H9 (cell line): ENCODE results near the gene AGTPBP1. TPM values are rescaled to one million over a fixed set of nuclear protein-coding genes. Genes with fewer than 3 reads are reported as not detected.

Experiments
- DNase-seq: peaks from one replicate; pipeline ENCODE4 v3.0.0-alpha.2; 2017
- H2AFZ ChIP-seq: one replicate; pipeline ENCODE4 v1.6.1; 2013; ENCODE audit warnings: mild to moderate bottlenecking, low read length, control low read depth, moderate library complexity
- H2AK5ac ChIP-seq: 2 replicates; pipeline ENCODE4 v1.6.1; 2013; ENCODE audit warnings: low read length, control low read depth, mixed read lengths; ENCODE audit not compliant: insufficient read length
- H2BK120ac ChIP-seq: one replicate; pipeline ENCODE4 v1.6.1; 2013; ENCODE audit warnings: low read depth, mild to moderate bottlenecking, low read length, control low read depth, inconsistent platforms; ENCODE audit not compliant: poor library complexity, severe bottlenecking
- H2BK12ac ChIP-seq: 2 replicates; pipeline ENCODE4 v1.6.1; 2013; ENCODE audit warnings: low read length, control low read depth, mixed read lengths, low read depth; ENCODE audit not compliant: insufficient read length
- H2BK15ac ChIP-seq: 2 replicates; pipeline ENCODE4 v1.6.1; 2013; ENCODE audit warnings: low read depth, low read length, control low read depth
- H2BK20ac ChIP-seq: one replicate; pipeline ENCODE4 v1.6.1; 2013; ENCODE audit warnings: low read depth, mild to moderate bottlenecking, low read length, control low read depth, inconsistent platforms; ENCODE audit not compliant: poor library complexity, severe bottlenecking
- H2BK5ac ChIP-seq: 2 replicates; pipeline ENCODE4 v1.6.1; 2013; ENCODE audit warnings: low read length, control low read depth, mixed read lengths; ENCODE audit not compliant: insufficient read length
- H3K14ac ChIP-seq: 2 replicates; pipeline ENCODE4 v1.6.1; 2013; ENCODE audit warnings: low read length, control low read depth; ENCODE audit not compliant: insufficient read depth
- H3K18ac ChIP-seq: 2 replicates; pipeline ENCODE4 v1.6.1; 2013; ENCODE audit warnings: low read depth, mild to moderate bottlenecking, mixed read lengths, low read length, control low read depth; ENCODE audit not compliant: insufficient read length
- H3K23ac ChIP-seq: 2 replicates; pipeline ENCODE4 v1.6.1; 2013; ENCODE audit warnings: low read length, control low read depth, mixed read lengths, low read depth; ENCODE audit not compliant: insufficient read length
- H3K23me2 ChIP-seq: 2 replicates; pipeline ENCODE4 v1.6.1; 2013; ENCODE audit warnings: low read depth, mild to moderate bottlenecking, mixed read lengths, low read length, control low read depth; ENCODE audit not compliant: insufficient read length, poor library complexity, severe bottlenecking
- H3K27ac ChIP-seq: 2 replicates; pipeline ENCODE4 v1.5.1; 2013; ENCODE audit warnings: low read length, control low read depth, mixed read lengths, low read depth; ENCODE audit not compliant: insufficient read length
- H3K27me3 ChIP-seq: 2 replicates; pipeline ENCODE4 v1.6.1; 2013; ENCODE audit warnings: low read length, control low read depth, inconsistent platforms; ENCODE audit not compliant: insufficient read depth
- H3K4ac ChIP-seq: 2 replicates; pipeline ENCODE4 v1.6.1; 2013; ENCODE audit warnings: low read depth, mild to moderate bottlenecking, control low read depth, inconsistent platforms, low read length, moderate library complexity
- H3K4me1 ChIP-seq: 2 replicates; pipeline ENCODE4 v1.6.1; 2013; ENCODE audit warnings: low read length, control low read depth, inconsistent platforms; ENCODE audit not compliant: insufficient read depth
- H3K4me2 ChIP-seq: 2 replicates; pipeline ENCODE4 v1.6.1; 2013; ENCODE audit warnings: low read length, control low read depth, mixed read lengths; ENCODE audit not compliant: insufficient read length, insufficient read depth
- H3K56ac ChIP-seq: 2 replicates; pipeline ENCODE4 v1.6.1; 2013; ENCODE audit warnings: low read depth, mild to moderate bottlenecking, mixed read lengths, low read length, control low read depth; ENCODE audit not compliant: insufficient read length
- H3K79me1 ChIP-seq: 2 replicates; pipeline ENCODE4 v1.6.1; 2013; ENCODE audit warnings: low read depth, mild to moderate bottlenecking, moderate library complexity, low read length, control low read depth, inconsistent platforms; ENCODE audit not compliant: insufficient read depth, poor library complexity, severe bottlenecking
- H3K79me2 ChIP-seq: 2 replicates; pipeline ENCODE4 v1.6.1; 2013; ENCODE audit warnings: low read length, control low read depth, inconsistent platforms; ENCODE audit not compliant: insufficient read depth
- H3K9ac ChIP-seq: 2 replicates; pipeline ENCODE4 v1.6.1; 2013; ENCODE audit warnings: low read length, control low read depth, mixed read lengths; ENCODE audit not compliant: insufficient read length; ENCODE audit errors: extremely low read depth
- H3K9me3 ChIP-seq: one replicate; pipeline ENCODE4 v1.6.1; 2013; ENCODE audit warnings: low read depth, low read length, inconsistent platforms; ENCODE audit not compliant: control insufficient read depth
- H3T11ph ChIP-seq: one replicate; pipeline ENCODE4 v1.6.1; 2013; ENCODE audit warnings: mild to moderate bottlenecking, low read length, control low read depth, inconsistent platforms
- H4K20me1 ChIP-seq: one replicate; pipeline ENCODE4 v1.6.1; 2013; ENCODE audit not compliant: control insufficient read depth, insufficient read length, insufficient read depth
- H4K5ac ChIP-seq: 2 replicates; pipeline ENCODE4 v1.6.1; 2013; ENCODE audit warnings: low read depth, mild to moderate bottlenecking, mixed read lengths, low read length, control low read depth; ENCODE audit not compliant: insufficient read length
- H4K8ac ChIP-seq: replicated peaks from 2 replicates; pipeline ENCODE4 v1.6.1; 2013; ENCODE audit warnings: low read length, control low read depth, mixed read lengths, low read depth; ENCODE audit not compliant: insufficient read length
- H4K91ac ChIP-seq: 2 replicates; pipeline ENCODE4 v1.6.1; 2013; ENCODE audit warnings: low read depth, mild to moderate bottlenecking, moderate library complexity, mixed read lengths, low read length, control low read depth; ENCODE audit not compliant: insufficient read length
- H3K27ac Mint-ChIP-seq, 3 experiments: 2 replicates in 2 of 3; 3 replicates in 1 of 3; pipeline ENCODE4 v1.8.0; 2020 to 2021; ENCODE audit warnings: mixed read lengths in 3 of 3, mild to moderate bottlenecking in 1 of 3, moderate library complexity in 1 of 3
- H3K27me3 Mint-ChIP-seq: 2 replicates; pipeline ENCODE4 v1.8.0; 2021; ENCODE audit warnings: low read depth, mild to moderate bottlenecking, moderate library complexity, mixed read lengths
- H3K36me3 Mint-ChIP-seq, 3 experiments: 2 replicates in 2 of 3; 3 replicates in 1 of 3; pipeline ENCODE4 v1.8.0; 2020 to 2021; ENCODE audit warnings: low read depth in 3 of 3, mixed read lengths in 3 of 3; ENCODE audit not compliant: insufficient read depth in 1 of 3
- H3K4me1 Mint-ChIP-seq, 2 experiments: 2 replicates each; pipeline ENCODE4 v1.8.0; 2020; ENCODE audit warnings: mixed read lengths in 2 of 2
- H3K4me3 Mint-ChIP-seq, 2 experiments: 2 replicates in 1 of 2; 3 replicates in 1 of 2; pipeline ENCODE4 v1.8.0; 2020 to 2021; ENCODE audit warnings: mild to moderate bottlenecking in 2 of 2, mixed read lengths in 2 of 2, moderate library complexity in 1 of 2
- H3K9me3 Mint-ChIP-seq, 2 experiments: 2 replicates in 1 of 2; 3 replicates in 1 of 2; pipeline ENCODE4 v1.8.0; 2020; ENCODE audit warnings: mild to moderate bottlenecking in 2 of 2, mixed read lengths in 2 of 2, moderate library complexity in 1 of 2
- WGBS: extraction: QIAGEN DNeasy Blood & Tissue Kit; methylation state at CpG from one replicate; pipeline ENCODE4 v1.1.7; 2013; ENCODE audit warnings: missing lambda C conversion rate, low lambda C conversion rate, mixed read lengths; ENCODE audit not compliant: insufficient read length; ENCODE audit errors: extremely low coverage; 5-methylcytosine and 5-hydroxymethylcytosine counted together
- total RNA-seq: library from RNA; stranded (reverse); gene quantifications from 2 replicates; pipeline ENCODE4 v1.2.1, GENCODE V29; 2021
- TF ChIP-seq, protein P1 (sequence below): fragments of 200-600 bp; sonication (generic); conservative IDR thresholded peaks from 3 replicates; pipeline ENCODE4 v1.8.0; 2021; ENCODE audit warnings: antibody characterized with exemption, mild to moderate bottlenecking

The AGTPBP1 gene
- total RNA-seq, 1 experiment from 2014 or later = 53.1 TPM

DNA sequence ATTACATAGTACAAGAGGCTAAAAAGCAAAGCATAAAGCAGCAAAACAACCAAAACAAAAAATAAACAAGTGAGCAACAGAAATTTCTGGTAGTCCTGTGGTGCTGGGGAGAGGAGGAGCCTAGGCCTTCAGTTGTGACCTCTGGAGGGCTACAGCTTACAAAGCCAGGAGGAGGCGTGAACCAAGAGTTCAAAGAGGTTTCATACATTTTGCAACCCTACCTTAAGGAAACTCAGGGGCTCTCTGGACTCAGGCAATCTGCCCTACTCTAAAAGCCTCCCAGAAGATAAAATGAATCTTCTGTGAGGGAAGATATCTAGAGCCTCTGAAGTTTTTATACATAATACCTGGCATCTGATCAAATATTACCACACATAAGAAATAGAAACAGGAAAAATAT, 187.4 kb downstream of the AGTPBP1 start:
- H3K36me3 Mint-ChIP-seq = no peaks in the 10 kb centered on the region; a peak in 1 of 7 replicates

More for the DNA sequence above, 187.4 kb downstream of the AGTPBP1 start:
- no peak for DNase-seq
- Histone ChIP-seq H4K91ac (no peak overlapping the region), H2BK20ac (no peak overlapping the region), H3K23me2 (no peaks in the 10 kb centered on the region), H3K18ac (no peak overlapping the region), H3K14ac (no peak overlapping the region), H2BK15ac (no peak overlapping the region), H3K4me2 (no peak overlapping the region), H2AFZ (no peak overlapping the region), H3K23ac (no peak overlapping the region), H3K9me3 (no peaks in the 10 kb centered on the region), H3K27ac (no peak overlapping the region), H2BK5ac (no peak overlapping the region), H2AK5ac (no peak overlapping the region), H3K4me1 (no peaks in the 10 kb centered on the region), H4K20me1 (no peaks in the 10 kb centered on the region), H3K4ac (no peak overlapping the region), H3K9ac (no peak overlapping the region), H4K8ac (no peak overlapping the region), H3T11ph (no peak overlapping the region), H2BK12ac (no peak overlapping the region), H2BK120ac (no peak overlapping the region), H4K5ac (no peak overlapping the region), H3K79me1 (no peaks in the 10 kb centered on the region), H3K79me2 (no peaks in the 10 kb centered on the region), H3K27me3 (no peaks in the 10 kb centered on the region), H3K56ac (no peak overlapping the region)
- H3K27ac Mint-ChIP-seq = no peak overlapping the region
- no peak overlapping the region; a peak in 1 of 5 replicates for H3K4me3 Mint-ChIP-seq
- WGBS = no CpG with 5 or more reads among the region's 1 CpG
- TF ChIP-seq, protein P1, sequence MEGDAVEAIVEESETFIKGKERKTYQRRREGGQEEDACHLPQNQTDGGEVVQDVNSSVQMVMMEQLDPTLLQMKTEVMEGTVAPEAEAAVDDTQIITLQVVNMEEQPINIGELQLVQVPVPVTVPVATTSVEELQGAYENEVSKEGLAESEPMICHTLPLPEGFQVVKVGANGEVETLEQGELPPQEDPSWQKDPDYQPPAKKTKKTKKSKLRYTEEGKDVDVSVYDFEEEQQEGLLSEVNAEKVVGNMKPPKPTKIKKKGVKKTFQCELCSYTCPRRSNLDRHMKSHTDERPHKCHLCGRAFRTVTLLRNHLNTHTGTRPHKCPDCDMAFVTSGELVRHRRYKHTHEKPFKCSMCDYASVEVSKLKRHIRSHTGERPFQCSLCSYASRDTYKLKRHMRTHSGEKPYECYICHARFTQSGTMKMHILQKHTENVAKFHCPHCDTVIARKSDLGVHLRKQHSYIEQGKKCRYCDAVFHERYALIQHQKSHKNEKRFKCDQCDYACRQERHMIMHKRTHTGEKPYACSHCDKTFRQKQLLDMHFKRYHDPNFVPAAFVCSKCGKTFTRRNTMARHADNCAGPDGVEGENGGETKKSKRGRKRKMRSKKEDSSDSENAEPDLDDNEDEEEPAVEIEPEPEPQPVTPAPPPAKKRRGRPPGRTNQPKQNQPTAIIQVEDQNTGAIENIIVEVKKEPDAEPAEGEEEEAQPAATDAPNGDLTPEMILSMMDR = no peak
- H3K4me1 Mint-ChIP-seq = peaks cover 0 to 9% of the 10 kb centered on the region in 2 experiments
- H3K9me3 Mint-ChIP-seq = no peaks in the 10 kb centered on the region
- H3K27me3 Mint-ChIP-seq = no peaks in the 10 kb centered on the region
